H1 (cell line): Measurements from ENCODE around the gene CLCA1. TPM values are rescaled to one million over a fixed set of nuclear protein-coding genes. Genes with fewer than 3 reads are reported as not detected.

ENCODE experiments used
- EGR1 ChIP-seq: IDR thresholded peaks from 2 replicates; pipeline ENCODE4 v1.6.1; 2011; ENCODE audit warnings: low read depth, low read length, borderline replicate concordance
- GABPA ChIP-seq: IDR thresholded peaks from 2 replicates; pipeline ENCODE4 v1.6.1; 2011; ENCODE audit warnings: mild to moderate bottlenecking, low read length, moderate library complexity, borderline replicate concordance; ENCODE audit not compliant: insufficient read depth
- JUND ChIP-seq: IDR thresholded peaks from 2 replicates; pipeline ENCODE4 v1.6.1; 2011; ENCODE audit warnings: mild to moderate bottlenecking, improper control_type of control experiment, low read length
- POLR2AphosphoS5 ChIP-seq: IDR thresholded peaks from 2 replicates; pipeline ENCODE4 v1.6.1; 2011; ENCODE audit warnings: low read depth, low read length
- SP4 ChIP-seq: IDR thresholded peaks from 2 replicates; pipeline ENCODE4 v1.6.1; 2012; ENCODE audit warnings: low read length, inconsistent platforms
- polyA plus RNA-seq, 7 experiments: library from polyadenylated mRNA; depleted of rRNA in 3 of 7; stranded (reverse) in 5 of 7; unstranded in 2 of 7; fragments of >200 nt in 5 of 7; fragments of 200-250 nt in 2 of 7; gene quantifications; 1 replicate in 5 of 7; 2 replicates in 1 of 7; 4 replicates in 1 of 7; pipeline versions ENCODE4 v1.2.1 to v1.2.3, GENCODE V29; 2011 to 2013; ENCODE audit warnings: missing spikeins in 2 of 7, mixed read lengths in 2 of 7
- total RNA-seq: library from RNA; stranded (reverse); fragmentation: NEBNext Ultra II Directional; extraction: Animal tissue kit (Norgen Biotek cat#: 25700); gene quantifications from 2 replicates; pipeline ENCODE4 v1.2.1, GENCODE V29; 2021

The CLCA1 gene
- total and polyA plus RNA-seq, 2 of the 8 experiments (the other 6 are each of a cell fraction or from before 2014, with no cell fraction given) = not detected

DNA sequence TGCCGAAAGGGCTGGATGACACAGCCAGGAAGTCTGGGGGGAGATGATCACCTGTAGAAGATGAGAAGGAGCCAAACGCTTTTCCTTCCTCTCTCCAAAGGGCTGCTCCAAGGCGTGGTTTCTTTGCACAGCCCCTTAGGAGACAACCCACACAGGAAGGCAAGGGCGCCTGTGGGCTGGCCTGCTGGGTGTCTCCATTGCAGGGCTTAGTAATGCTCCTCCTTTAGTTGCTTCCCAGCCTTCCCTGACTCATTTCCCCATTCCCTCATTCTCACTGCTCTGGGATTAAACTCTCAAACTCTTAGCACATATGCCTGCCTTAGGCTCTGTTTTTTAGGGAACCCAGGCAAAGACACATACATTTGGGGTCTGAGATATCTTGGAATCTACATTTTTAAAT, 1.7 kb upstream of the CLCA1 start (continued):
- TF ChIP-seq GABPA (no peak), SP4 (no peak), EGR1 (no peak), POLR2AphosphoS5 (no peak), JUND (no peak)
